Islet precursor cell (in vitro differentiated cells): ENCODE data around the gene ZMYND19.
"Not testable (repeated sequence)": the region's sequence is repeated elsewhere in the genome, so short reads cannot be mapped to it uniquely, and the experiment has no call there.

Source experiments
- DNase-seq: peaks from one replicate; pipeline ENCODE4 v3.0.0-alpha.2; 2018

The ZMYND19 gene

DNA sequence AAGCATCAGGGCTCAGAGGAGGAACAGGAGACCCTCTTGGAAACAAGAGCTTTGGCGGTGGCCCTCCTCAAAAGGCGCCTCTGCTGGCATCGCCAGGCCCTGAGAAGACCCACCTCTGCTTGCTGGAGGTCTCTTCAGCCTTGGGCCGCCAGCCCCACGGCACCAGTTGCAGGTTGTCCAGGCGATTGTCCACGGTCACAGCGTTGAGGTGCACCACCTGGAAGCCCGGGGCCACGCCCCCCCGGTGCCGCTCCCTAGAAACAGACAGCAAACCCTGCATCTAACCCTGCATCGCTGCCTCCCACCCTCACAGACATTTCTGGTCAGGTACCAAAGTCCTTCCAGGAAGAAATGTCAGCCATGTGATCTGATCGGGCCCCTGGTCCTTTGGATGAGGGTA is 3.5 kb downstream of the ZMYND19 start:
- DNase-seq: no peak

DNA sequence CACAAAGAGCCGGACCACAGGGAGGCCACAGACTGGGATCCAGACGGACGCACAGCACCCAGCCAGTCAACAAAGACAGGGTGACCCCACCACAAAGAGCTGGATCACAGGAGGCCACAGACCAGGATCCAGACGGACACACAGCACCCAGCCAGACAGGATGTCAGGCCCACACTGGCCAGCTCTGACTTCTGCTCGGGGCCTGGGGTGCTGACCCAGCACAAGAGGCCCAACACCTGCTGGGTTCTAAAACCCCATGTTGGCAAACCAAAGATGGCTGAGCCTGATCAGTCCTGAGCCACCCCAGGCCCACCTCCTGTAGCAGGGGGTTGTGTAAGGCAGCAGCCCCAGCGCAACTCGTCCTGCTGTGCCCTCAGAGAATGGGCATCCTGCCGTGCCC is 6.4 kb downstream of the ZMYND19 start:
- DNase-seq: no peak

DNA sequence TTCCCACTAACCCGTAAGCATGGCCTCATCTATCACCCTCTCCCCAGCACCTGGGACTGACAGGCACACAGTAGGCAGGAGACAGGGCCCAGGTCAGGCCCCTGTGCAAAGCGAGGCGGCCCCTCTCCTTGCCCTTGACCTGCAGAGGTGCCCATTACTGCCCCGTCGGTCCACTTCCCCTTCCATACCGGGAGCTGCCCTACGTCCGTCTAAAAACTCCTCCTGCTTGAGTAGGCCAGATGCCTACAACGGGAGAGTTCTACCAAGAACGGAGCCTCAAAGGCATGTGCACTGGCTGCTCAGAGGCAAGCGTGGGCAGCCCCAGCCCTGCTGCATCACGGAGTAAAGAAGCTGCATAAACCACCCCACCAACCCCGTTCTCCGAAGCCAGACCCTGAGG is 7.0 kb downstream of the ZMYND19 start:
- no peak for DNase-seq

DNA sequence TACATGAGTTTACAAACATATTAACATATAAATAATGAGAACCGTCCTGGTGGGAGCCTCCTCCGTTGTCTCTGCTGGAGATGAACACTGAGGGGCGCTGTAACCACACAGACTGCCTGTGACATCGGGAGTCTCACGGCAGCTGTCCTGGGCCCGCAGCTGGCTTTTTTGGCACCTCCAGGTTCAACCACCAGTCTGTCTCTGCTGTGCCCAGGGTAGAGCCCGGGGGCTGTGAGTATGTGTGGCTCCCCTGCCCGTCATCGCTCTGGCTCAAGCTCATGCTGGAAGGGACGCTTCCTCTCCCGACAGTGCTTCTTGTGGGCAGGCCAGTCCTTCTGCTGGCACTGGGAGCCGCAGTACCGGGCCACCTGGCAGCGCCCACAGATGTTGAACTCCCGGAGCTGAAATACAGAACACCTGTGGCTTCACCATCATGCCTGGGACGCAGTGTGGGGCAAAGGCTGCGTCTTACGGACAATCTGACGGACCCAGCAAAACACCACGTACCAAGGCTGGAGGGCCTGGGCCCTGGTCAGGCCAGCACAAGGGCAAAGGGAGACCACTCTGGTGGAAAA is 7.9 kb downstream of the ZMYND19 start:
- peak; percentile 63 for DNase-seq

DNA sequence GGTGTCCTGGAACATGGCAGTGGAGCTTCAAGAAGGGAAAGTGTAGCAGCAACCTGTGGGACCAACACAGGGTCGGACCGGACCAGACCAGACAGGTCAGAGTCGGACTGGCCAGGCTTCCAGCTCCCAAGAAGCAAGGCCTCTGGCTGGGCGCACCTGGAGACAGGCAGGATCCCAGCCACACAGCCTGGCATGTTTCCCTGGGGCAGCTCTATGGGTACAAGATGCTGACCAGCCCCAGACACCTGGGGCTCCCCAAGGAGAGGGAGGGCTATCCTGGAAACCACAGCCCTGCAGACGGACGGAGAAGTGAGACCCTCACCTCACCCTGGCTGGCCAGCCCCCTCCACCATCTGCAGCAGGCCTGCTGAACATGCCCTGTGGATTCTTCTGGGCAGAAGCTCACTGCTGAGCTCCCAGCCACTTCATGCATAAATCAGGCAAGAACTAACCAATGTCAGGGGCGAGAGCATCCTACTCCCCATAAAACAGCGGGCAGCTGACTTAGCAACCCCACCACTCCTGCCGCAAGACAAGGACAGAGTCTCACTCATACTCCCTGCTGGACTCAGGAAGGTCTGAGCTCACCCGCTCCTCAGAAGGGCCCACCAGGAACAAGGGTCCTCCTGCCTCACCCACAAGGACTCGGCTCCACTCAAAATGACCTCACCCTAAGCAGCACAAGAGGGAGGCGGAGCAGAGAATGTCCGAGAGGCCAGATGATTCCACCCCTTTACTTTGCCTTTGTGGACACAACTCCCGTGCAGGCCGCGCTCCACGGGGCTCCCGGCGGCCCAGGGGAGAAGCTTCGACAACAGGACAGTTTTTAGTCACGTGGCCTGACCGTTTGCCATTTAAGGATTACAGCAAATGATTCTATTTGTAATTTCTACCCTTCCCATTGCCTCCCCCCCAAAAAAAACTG is 8.7 kb downstream of the ZMYND19 start:
- no peak for DNase-seq

DNA sequence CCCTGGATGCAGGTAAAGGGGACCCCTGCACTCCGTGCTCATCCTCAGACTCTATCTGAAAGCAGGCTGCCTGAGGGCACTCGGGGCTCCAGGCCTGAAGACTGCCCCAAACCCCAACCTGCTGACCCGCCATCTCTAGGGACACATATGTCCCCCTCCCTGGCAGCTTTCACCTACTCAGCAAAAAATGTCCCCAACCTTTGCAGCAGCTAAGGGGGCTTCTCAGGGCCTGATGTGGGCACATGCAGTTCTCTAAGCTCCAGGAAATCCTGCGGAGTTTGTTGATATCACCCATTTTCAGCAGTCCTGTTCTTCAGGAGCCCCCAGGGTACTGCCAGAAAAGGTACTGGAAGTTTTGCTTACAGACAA is 9.4 kb downstream of the ZMYND19 start:
- no peak for DNase-seq

DNA sequence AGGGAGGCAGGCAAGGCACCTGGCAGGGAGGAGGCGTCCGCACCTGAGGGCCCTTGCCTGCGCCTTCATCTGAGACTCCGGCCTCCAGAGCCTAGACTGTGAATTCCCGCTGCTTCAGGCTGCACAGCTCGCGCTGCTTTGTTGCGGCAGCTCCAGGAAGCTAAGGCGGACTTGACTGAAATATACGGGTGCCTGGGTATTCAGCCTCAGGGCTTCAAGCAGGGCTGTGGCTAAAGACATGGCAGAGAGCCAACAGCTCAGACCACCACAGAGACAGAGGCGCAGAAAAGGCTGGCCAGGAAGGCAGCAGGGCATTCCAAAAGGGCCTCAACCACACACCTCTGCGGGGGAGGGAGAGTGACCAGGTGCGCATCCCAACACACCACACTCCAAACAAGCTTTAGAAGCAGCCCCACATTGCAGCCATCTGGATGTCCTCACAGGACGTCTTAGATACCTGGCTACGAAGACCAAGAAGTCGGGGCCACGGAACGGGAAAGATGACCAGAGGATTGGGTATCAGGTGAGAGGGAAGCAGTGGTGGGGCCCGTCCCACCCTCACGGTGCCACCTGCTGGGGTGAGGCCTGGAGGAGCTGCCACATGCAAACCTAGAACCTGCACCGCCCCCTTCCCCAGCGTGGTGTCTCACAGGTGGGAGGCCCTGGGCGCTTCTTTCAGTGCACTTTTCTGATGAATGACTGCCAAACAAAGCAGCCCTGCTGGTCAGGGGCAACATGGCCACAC is 9.9 kb downstream of the ZMYND19 start:
- DNase-seq: no peak

DNA sequence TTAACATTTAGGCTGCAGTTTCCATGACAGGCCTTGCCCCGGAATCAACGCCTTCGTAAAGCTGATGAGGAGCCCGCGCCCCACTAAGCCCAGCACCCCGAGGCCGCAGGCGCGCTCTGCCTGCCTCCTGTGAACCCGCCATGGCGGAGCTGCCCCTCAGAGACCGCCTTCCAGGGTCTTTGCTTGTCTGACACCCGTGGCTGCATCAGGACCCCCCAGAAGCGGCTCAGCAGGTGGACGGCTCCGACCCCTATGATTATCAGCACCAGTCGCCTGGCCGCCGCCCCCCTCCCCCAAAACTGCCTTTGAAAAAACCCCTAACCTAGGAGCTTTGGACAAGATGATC is 11.1 kb downstream of the ZMYND19 start:
- no peak for DNase-seq

DNA sequence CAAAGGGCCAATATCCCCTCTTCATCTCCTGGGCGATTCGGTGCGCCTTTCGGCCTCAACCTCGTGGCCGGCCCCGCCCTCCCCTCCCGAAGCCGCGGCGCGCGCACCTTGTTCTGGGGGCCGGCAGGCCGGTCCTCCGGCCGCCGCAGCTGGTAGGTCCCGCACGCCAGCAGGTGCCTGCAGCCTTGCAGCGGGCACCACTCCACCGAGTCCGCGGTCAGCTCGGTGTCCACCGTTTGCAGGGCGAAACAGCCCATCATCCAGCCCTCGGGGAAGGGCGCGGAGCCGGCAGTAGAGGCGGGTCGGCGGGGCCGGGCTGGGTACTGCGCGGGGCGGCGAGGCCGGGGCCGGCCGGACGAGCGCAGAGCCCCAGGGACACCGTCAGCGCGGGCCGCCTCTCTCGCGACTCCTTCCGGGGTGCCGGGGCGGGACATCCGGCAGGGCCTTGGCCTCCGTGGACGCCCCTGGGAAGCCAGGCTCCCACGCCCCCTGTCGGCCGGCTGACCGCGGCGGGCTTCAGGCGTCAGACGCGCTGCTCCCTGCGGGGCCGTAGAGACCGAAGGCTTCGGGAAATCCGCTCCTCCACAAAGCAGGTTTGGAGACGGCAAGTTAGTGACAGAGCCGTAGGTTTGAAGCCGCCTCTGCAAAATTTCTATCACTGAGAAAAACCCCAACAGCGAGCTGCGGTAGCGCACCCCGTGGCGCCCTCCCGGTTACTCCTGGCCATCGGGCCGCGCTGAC is 11.6 kb downstream of the ZMYND19 start, which contains the start of gene DPH7:
TSS of gene DPH7 (minus strand) at position 408 of the 741 bp plus-strand sequence. CDS start at position 260, 148 bp downstream.
- peak; percentile 96 for DNase-seq

DNA sequence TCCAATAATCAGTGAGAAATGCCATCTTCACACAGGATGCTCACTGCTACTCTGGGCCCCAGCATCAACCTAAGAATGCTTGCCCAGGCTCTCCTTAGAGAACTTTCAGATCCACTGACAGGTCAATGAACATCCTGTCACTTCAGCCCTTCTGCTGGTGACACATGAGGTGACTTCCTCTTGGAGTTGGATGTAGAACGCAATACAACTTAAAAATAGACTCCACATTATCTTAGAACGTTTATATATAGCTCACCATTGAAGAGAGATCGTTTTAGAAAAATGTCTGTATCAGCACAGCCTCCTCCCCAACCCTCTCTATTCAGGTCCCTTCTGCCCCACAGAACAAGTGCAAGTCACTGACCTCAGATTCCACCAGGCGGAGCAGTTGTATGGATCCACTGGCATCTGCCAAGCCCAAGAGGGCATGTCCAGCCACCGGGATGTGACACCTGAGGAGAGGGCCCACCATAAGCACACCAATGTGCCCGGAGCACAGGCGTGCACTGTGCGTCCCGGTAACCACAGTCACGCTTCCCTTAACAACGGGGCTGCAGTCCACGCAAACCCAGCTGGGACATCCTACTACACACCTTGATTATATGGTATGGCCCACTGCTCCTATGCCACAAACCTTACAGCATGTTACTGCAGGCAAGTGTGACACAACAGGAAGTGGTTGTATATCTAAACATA is 14.4 kb downstream of the ZMYND19 start:
- no peak for DNase-seq

DNA sequence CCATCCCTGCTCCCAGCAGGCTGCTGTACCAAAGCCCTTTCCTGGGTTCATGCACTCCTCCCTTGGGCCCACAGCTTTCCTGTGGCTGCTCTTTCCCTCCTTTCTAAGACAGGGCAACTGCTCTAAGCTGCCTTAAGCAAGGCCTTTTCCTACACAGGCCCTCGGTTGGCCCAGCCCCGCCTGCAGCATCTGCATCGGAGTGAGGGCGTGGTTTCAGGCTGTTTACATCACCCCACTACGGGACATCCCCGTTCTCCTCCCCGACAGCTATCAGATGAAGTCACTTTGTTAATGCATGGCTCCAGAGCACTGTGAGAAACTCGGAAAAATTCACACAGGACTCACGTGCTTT is 15.0 kb downstream of the ZMYND19 start:
- no peak for DNase-seq

DNA sequence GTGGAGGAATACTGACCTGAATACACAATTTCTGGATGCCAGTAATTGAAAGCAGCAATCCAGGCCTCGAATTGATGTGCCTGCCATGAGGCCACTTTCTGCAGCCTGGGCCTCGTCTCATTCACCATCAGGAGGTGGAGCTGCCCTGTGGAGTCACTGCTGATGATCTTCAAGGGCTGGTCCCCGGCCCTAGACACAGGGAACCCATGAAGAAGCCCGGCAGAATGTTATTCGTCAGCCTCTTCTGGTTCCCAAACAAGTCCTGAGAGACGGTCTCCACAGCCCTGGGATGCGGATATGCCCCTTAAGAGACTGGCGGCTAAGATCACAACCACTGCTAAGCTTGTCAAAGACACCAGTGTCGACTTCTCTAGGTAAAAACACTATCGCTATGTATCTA is 16.1 kb downstream of the ZMYND19 start:
- DNase-seq: no peak

DNA sequence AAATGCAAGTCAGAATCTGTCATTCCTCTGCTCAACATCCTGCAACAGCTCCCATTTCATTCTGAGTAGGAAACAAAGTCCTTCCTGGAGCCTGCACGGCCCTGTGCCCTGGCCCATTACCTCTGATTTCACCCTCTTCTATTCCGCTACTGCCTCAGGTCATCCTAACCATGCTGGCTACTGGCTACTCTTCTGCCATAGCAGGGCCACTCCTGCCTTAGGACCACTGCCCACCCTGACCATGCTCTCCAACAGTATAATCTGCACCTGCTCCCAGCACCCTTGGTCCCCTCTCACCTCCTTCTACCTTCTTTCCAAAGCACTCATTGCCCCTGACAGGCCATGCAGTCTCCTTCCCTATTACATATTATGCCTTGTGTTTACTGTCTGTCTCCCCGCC is 19.7 kb downstream of the ZMYND19 start:
- DNase-seq: no peak

DNA sequence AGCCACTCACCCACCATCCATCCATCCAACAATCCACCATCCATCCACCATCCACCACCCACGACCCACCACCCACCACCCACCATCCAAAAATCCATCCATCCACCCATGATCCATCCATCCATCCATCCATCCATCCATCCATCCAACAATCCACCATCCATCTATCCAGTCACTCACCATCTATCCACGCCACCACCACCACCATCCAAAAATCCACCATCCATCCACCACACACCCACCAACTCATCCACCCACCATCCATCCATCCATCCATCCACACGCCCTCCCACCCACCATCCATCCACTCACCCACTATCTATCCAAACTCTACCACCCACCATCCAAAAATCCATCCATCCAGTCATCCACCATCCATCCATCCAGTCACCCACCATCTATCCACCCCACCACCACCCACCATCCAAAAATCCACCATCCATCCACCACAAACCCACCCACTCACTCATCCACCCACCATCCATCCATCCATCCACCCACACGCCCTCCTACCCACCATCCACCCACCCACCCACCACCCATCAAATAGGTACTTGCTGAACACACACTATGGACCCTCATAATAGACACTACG is 20.6 kb downstream of the ZMYND19 start:
- DNase-seq: no peak

DNA sequence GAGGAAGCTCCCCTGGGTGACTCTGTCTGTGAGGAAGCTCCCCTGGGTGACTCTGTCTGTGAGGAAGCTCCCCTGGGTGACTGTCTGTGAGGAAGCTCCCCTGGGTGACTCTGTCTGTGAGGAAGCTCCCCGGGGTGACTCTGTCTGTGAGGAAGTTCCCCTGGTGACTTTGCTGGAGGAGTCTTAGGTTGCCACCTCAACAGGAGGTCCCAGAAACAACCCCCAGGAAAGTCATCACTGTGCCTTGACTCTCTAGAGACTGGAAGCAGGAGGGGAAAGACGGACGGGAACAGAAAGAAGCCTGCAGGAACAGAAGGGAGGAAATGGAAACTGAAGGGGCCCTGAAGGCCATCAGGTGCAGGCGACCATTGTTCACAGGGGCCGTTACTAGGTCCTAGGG is 21.9 kb downstream of the ZMYND19 start:
- DNase-seq: not testable (repeated sequence)

DNA sequence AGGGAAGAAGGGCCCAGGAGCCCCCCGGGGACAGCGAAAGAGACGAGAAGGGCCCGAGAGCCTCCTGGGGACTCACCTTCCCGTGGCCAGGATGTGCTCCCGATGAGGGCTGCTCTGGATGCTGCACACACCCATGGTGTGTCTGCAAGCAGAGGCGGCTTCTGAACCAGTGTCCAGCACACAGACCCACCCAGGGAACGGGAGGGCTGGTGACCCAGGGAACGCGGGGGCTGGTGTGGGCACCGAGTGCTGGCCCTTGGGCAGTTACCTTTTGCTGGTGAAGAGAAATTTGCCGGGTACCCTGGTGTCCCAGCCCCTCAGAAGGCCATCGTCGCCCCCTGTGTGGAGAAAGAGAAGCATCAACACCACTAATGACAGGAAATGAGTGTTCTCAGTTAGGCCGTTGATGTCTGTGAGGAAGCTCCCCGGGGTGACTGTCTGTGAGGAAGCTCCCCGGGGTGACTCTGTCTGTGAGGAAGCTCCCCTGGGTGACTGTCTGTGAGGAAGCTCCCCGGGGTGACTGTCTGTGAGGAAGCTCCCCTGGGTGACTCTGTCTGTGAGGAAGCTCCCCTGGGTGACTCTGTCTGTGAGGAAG is 25.4 kb downstream of the ZMYND19 start:
- DNase-seq: no peak

DNA sequence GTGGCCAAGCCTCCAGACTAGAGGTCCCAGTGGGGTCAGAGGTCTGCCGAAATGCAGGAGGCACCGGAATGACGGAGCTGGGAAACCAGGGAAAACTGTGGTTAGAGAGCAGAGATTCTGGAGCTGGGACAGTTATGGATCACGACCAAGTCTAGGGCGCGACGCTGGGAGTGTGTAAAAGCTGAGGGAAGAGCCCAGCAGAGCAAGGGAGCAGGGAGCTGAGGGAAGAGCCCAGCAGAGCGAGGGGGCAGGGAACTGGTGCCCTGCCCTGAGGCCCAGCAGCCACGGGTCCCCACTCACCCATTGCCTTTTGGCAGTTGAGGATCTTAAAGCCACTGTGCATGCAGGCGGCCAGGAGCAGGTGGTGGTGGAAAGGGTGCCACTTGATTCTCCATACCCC is 26.2 kb downstream of the ZMYND19 start:
- no peak for DNase-seq

DNA sequence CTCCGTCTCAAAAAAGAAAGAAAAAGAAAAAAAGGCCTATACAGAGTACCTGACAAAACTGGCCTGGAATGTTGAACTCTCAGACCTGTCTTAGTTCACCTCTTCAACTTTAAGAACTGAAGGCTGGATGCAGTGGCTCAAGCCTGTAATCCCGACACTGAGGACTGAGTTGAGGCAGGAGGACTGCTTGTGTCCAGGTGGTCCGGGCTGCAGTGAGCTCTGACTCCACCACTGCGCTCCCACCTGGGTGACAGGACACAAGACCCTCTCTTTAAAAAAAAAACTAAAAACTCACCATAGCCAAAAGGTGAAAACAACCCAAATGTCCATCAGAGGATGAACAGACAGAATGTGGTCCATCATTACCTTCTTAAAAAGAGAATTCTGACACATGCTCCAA is 32.2 kb downstream of the ZMYND19 start:
- DNase-seq: no peak

DNA sequence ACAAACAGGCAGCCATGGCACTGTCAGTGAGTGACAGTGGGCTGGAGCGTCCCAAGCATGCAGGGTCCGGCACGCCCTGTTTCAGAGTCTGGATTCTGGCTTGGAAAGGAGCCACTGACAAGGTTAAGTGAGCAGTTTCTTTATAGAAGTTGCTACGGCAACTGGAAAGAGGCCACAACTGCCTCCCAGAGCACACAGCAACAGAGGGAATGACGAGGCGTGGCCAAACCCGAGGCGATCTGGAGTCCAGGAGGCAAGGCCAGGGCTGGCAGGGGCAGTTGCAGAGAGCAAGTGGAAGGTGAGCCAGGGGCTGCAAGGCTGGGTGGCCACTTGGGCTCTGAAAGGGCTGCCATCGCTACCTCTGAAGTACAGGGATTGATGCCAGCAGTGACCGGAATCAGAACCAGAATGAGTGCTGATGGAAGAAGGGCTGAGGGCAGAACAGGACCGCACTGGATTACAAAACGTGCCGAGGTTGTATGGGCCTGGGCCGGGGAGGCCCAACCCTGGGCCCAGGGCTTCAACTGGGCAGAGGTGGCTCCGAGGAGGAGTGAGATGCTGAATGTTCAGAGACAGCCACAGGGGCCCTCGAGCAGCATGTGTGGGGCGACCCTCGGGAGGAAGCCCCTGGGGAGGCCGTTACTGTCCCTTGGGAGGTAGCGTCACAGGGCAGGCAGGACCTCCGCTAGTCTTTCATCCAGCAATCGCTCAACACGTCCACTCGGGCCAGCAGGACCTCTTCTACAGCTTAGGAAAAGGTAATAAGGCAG is 34.1 kb downstream of the ZMYND19 start:
- no peak for DNase-seq

DNA sequence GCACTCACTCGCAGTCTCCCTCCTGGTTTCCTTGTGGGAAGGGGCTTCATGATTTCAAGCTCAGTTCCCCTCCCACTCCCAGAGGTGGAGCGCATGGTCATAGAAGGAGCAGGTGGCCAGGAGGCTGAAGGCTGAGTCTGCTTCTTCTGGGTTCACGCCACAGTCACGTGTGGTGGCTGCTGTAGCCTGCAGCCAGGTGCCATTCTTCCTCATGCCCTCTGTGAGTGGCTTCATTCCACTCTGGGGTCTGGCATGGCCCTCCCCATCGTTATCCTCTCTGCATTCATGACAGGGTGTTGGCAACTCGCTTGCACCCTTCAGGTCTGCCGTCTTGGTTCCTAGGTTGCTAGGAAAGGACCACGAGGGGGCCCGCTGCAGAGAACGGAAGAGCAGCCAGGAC is 35.1 kb downstream of the ZMYND19 start:
- no peak for DNase-seq

DNA sequence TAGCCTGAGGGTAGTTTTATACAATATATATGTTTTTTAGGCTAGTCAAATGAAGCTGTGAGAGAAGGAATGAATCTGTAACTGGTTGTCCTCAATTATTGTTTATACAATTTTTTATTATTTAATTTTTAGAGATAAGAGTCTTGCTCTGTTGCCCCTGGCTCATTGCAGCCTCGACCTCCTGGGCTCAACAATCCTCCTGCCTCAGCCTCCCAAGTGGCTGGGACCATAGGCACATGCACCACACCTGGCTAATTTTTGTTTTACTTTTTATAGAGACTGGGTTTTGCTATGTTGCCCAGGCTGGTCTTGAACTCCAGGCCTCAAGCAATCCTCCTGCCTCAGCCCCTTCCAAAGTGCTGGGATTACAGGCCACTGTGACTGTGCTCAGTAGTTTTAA is 36.0 kb downstream of the ZMYND19 start:
- no peak for DNase-seq
